ENCODE measurements around the gene PRTN3.
"Not testable (repeated sequence)": the region's sequence is repeated elsewhere in the genome, so short reads cannot be mapped to it uniquely, and the experiment has no call there.

Gene PRTN3

DNA sequence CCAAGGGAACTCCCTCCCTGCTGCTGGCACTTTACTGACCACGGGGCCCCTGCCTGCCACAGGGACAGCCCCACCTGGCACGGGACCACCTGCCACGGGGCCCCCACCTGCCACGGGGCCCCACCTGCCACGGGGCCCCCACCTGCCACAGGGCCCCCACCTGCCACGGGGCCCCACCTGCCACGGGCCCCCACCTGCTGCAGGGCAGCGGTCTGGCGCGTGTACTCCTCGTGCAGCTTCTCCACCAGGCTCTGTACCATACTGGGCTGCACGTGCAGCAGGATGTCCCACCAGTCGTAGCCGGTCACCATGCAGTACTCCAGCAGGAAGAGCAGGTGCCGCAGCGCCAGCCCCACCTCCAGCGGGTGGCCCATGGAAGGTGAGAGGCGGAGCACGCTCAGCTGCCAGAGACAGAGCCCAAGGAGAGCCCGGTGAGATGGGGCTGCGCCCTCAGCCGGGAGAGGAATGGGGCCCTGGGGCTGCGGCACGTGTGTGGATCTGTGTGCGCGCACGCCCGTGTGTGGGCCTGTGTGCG lies 36.0 kb downstream of the PRTN3 start:
- FAIRE-seq = no peak
- no peak for DNase-seq (ENCODE audit: insufficient read length, low spot score)
- TF ChIP-seq POLR2A (IDR thresholded peaks at IDR 0.05; ENCODE audit: low read depth, low read length) = no peak

DNA sequence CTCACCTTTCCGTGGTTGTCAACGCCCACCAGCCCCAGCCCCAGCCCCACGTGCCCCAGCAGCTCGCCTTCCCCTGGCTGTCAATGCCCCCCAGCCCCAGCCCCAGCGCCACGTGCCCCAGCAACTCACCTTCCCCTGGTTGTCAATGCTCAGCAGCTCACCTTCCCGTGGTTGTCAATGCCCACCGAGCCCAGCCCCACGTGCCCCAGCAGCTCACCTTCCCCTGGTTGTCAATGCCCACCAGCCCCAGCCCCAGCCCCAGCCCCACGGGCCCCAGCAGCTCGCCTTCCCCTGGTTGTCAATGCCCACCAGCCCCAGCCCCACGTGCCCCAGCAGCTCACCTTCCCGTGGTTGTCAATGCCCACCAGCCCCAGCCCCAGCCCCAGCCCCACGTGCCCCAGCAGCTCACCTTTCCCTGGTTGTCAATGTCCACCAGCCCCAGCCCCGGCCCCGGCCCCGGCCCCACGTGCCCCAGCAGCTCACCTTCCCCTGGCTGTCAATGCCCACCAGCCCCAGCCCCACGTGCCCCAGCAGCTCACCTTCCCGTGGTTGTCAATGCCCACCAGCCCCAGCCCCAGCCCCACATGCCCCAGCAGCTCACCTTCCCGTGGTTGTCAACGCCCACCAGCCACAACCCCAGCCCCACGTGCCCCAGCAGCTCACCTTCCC lies 37.3 kb downstream of the PRTN3 start:
- DNase-seq (ENCODE audit: insufficient read length, low spot score); FAIRE-seq: not testable (repeated sequence)

DNA sequence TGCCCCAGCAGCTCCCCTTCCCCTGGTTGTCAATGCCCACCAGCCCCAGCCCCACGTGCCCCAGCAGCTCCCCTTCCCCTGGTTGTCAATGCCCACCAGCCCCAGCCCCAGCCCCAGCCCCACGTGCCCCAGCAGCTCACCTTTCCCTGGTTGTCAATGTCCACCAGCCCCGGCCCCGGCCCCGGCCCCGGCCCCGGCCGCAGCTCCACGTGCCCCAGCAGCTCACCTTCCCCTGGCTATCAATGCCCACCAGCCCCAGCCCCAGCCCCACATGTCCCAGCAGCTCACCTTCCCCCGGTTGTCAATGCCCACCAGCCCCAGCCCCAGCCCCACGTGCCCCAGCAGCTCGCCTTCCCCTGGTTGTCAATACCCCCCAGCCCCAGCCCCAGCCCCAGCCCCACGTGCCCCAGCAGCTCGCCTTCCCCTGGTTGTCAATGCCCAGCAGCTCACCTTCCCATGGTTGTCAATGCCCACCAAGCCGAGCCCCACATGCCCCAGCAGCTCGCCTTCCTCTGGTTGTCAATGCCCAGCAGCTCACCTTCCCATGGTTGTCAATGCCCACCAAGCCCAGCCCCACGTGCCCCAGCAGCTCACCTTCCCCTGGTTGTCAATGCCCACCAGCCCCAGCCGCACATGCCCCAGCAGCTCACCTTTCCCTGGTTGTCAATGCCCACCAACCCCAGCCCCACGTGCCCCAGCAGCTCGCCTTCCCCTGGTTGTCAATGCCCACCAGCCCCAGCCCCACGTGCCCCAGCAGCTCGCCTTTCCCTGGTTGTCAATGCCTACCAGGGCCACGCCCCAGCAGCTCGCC lies 38.2 kb downstream of the PRTN3 start:
- DNase-seq (ENCODE audit: insufficient read length, low spot score); FAIRE-seq: not testable (repeated sequence)

DNA sequence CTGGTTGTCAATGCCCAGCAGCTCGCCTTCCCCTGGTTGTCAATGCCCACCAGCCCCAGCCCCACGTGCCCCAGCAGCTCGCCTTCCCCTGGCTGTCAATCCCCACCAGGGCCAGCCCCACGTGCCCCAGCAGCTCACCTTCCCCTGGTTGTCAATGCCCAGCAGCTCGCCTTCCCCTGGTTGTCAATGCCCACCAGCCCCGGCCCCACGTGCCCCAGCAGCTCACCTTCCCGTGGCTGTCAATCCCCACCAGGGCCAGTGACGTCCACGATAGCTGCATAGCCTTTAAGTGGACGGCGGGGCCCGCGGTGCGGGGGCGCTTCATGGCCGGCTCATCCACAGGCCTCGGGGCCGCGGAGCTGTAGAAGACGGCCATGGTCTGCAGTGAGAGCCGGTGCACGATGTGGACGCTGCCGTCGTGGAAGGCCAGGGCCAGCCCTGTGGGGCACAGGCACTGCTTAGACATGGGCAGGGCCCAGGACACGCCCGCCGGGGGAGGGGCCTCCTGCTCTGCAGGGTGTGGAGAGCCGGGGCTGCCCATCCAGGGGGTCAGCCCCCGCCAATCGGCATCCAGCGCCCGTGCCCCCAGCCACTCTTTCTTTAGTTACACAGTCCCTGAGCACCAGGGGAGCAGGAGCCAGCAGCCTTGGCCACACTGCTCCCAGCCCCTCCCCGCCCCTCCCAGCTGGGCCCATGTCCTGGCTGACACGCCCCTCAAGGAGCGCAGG lies 39.1 kb downstream of the PRTN3 start:
- FAIRE-seq (no peak), DNase-seq (ENCODE audit: insufficient read length, low spot score) (no peak)

DNA sequence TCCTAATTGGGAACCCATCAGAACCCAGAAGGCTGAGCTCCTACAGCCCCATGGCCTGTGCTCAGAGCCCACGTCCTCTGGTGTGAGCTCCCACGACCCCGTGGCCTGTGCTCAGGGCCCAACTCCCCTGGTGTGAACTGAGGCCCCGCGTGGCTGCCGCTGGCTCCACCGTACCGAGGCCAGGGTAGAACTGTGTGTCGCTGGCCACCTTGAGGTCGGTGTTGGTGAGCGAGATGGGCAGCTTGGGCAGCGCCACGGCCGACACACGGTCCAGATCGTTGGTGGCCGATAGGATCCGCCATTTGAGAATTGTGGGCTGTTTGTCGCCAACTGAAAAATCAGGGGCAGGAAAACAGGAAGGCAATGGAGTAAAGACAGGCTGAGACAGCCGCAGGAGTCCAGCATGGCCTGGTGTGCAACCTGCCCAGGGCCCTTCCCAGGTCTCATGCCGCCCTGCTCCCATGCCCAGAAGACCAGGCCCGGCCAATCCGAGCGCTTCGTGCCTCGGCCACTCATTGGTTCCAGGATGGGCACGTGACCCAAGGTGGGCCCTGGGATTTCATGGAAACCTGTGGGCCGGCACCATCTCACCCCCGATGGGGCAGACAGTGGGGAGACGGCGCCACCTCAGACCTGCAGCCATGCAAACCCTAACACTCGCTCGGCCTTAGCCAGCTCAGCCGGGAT lies 40.7 kb downstream of the PRTN3 start:
- FAIRE-seq = no peak
- no peak for TF ChIP-seq POLR2A (IDR thresholded peaks at IDR 0.05; ENCODE audit: low read depth, low read length)

More for the DNA sequence above, 39.1 kb downstream of the PRTN3 start:
- no peak for TF ChIP-seq POLR2A (IDR thresholded peaks at IDR 0.05; ENCODE audit: low read depth, low read length)

DNA sequence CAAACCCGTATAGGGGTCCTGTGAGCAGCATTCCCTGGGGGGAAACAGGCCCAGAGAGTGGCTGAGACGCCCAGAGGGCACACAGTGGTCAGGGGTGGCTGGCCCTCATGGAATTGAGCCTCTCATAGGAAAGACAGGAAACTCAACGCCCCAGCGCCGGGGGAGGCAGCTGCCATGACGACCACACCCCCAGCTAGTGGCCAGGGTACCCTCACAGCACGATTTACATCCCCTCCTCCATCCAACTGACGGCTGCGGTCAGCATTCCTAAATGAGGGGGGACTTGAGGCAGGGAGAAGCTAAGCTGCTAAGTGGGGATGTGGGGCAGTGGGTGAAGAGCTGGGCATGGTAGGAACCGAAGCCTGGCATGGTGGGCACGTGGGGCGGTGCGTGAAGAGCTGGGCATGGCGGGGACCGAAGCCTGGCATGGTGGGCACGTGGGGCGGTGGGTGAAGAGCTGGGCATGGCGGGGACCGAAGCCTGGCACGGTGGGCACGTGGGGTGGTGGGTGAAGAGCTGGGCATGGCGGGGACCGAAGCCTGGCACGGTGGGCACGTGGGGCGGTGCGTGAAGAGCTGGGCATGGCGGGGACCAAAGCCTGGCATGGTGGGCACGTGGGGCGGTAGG lies 42.2 kb downstream of the PRTN3 start:
- no peak for FAIRE-seq
- no peak for DNase-seq (ENCODE audit: insufficient read length, low spot score)
- TF ChIP-seq POLR2A (IDR thresholded peaks at IDR 0.05; ENCODE audit: low read depth, low read length) = no peak

More for the DNA sequence above, 40.7 kb downstream of the PRTN3 start:
- no peak for DNase-seq (ENCODE audit: insufficient read length, low spot score)

DNA sequence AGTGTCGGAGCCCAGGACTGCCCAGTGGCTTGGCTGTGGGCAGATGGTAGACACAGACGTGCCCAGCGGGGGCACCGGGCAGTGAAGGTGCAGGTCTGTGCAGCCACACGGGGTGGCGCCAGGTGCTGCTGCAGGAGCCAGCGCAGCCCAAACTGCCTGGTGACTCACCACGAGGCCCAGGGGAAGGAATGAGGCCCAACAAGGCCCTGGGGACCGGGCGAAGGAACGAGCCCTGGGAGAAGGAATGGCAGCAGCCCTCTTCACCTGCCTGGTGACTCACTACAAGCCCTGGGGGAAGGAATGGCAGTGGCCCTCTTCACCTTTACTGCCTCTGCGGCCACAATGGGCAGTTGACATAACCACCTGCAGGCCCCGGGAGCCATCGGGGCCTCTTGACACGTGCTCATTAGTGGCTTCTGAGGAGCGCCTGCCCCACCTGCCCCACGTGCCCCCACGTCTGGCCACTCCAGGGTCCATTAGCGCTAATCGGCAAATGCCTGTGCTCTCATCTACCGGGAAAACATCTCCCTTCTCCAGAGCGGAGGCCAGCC lies 42.9 kb downstream of the PRTN3 start:
- DNase-seq (ENCODE audit: insufficient read length, low spot score) = no peak
- no peak for FAIRE-seq
- TF ChIP-seq POLR2A (IDR thresholded peaks at IDR 0.05; ENCODE audit: low read depth, low read length) = no peak

DNA sequence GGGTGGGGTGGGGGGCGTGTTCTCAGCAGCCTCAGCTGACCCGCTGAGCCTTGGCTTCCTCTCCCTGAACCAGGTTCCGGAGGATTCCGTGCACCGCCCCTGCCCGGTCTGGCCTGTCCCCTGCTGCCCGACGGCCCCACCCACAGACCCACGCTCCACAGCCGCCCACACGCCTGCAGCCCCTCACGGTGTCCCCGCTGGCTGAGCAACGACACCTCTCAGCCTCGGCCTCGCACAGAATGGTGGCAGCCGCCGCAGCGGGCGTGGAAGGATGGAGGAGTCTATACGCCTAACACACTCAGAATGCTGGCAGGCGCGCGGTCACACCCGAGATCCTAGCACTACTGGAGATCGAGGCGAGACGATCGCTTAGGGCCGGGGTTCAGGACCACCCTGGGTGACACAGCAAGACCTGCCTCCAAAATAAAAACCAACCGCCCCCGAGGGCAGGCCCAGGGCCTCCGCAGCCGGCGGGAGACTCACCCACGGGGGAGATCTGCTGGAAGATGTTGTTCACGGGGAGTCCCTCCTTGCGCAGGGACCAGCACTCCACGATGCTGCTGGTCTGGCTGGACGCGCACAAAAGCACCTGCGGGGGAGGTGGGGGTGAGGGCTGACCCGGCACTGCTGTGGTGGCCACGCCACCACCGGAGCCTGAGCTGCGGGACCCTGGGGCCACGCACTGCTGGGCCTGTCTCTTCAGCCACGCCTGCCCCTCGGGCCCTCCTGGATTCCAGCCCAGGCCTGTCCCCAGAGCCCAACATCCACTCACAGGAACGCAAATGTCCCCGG lies 43.8 kb downstream of the PRTN3 start:
- FAIRE-seq = no peak
- TF ChIP-seq POLR2A (IDR thresholded peaks at IDR 0.05; ENCODE audit: low read depth, low read length) = no peak
- no peak for DNase-seq (ENCODE audit: insufficient read length, low spot score)

DNA sequence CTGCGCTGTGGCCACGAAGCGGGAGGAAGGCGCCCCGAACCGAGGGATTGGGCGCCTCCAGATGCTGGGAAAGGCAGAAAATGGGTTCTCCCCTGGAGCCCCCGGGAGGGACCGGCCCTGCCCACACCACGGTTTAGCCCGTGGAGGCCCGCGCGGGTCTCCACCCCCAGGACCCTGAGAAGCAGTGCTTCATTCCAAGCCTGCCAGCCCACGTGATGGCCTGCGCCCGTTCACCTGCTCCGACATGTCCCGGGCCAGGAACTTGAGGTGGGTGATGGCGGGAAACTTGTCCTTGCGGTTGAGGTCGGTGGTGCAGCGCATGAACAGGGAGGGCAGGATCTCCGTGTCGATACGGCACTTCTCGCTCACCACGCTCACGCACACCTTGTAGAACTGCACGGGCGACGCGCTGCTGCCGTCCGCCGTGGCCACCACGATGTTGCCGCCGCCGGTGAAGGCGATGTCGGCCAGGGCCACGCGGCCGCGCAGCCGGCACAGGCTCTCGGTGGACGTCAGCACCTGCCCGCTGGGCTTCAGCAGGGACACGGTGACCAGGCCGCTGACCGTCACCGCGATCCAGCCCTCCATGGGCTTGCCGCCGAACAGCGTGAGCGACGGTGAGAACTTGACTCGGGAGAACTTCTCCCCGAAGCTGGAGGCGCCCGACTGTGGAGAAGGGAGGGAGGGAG lies 44.9 kb downstream of the PRTN3 start:
- FAIRE-seq = no peak
- no peak for DNase-seq (ENCODE audit: insufficient read length, low spot score)
- no peak for TF ChIP-seq POLR2A (IDR thresholded peaks at IDR 0.05; ENCODE audit: low read depth, low read length)

DNA sequence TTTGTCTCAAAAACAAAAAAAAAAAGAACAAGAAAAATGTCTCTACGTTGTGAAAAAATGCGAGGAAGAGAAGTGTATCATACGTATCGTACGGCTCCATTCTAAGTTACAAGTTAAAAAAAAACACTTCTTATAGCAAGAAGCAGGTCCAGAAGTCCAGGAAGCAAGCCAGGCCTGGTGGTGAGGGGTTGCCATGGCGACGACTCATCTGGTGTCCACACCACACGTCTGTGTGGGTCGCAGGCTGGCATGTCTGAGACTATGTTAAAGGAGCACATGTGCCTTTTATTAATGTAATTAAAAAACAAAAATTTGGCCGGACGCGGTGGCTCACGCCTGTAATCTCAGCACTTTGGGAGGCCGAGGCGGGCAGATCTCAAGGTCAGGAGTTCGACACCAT lies 46.3 kb downstream of the PRTN3 start:
- no peak for DNase-seq (ENCODE audit: insufficient read length, low spot score)
- TF ChIP-seq POLR2A (IDR thresholded peaks at IDR 0.05; ENCODE audit: low read depth, low read length) = no peak
- FAIRE-seq = no peak

DNA sequence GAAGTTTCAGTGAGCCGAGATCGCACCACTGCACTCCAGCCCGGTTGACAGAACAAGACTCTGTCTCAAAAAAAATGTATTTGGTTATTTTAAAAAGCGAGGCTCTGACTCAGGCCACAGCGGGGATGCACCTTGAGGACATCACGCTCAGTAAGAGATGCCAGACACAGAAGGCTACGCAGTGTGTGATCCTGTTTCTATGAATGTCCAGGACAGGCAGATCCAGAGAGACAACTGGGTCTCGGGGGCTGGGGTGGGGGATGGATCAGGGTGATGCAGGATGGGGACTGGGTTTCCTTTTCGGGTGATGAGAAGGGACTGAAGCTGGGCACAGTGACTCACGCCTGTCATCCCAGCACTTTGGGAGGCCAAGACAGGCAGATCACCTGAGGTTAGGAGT lies 46.8 kb downstream of the PRTN3 start:
- DNase-seq (ENCODE audit: insufficient read length, low spot score) (no peak), FAIRE-seq (no peak)
- no peak for TF ChIP-seq POLR2A (IDR thresholded peaks at IDR 0.05; ENCODE audit: low read depth, low read length)

Data from H54 (cell line).